BE2C (cell line): ENCODE results near the gene RCBTB2.

ENCODE experiments used
- DNase-seq: peaks from one replicate; pipeline ENCODE4 v3.0.0-alpha.2; 2020
- H3K27me3 ChIP-seq: fragments of 250-450 bp; sonication (Bioruptor Pico); 2 replicates; pipeline ENCODE4 v1.5.1; 2020; ENCODE audit warnings: mild to moderate bottlenecking
- H3K36me3 ChIP-seq: fragments of 250-450 bp; sonication (Bioruptor Pico); 2 replicates; pipeline ENCODE4 v1.5.1; 2020; ENCODE audit warnings: mild to moderate bottlenecking
- H3K4me1 ChIP-seq: fragments of 250-450 bp; sonication (Bioruptor Pico); 2 replicates; pipeline ENCODE4 v1.5.1; 2020
- H3K4me3 ChIP-seq: 2 replicates; pipeline ENCODE4 v1.5.1; 2011; ENCODE audit warnings: low read depth, low read length
- H3K9me3 ChIP-seq: fragments of 250-450 bp; sonication (Bioruptor Pico); 2 replicates; pipeline ENCODE4 v1.5.1; 2020
- TF ChIP-seq, protein P1 (sequence below): IDR thresholded peaks from 2 replicates; pipeline ENCODE4 v1.5.1; 2012; ENCODE audit warnings: mild to moderate bottlenecking, low read depth, low read length

Gene RCBTB2

DNA sequence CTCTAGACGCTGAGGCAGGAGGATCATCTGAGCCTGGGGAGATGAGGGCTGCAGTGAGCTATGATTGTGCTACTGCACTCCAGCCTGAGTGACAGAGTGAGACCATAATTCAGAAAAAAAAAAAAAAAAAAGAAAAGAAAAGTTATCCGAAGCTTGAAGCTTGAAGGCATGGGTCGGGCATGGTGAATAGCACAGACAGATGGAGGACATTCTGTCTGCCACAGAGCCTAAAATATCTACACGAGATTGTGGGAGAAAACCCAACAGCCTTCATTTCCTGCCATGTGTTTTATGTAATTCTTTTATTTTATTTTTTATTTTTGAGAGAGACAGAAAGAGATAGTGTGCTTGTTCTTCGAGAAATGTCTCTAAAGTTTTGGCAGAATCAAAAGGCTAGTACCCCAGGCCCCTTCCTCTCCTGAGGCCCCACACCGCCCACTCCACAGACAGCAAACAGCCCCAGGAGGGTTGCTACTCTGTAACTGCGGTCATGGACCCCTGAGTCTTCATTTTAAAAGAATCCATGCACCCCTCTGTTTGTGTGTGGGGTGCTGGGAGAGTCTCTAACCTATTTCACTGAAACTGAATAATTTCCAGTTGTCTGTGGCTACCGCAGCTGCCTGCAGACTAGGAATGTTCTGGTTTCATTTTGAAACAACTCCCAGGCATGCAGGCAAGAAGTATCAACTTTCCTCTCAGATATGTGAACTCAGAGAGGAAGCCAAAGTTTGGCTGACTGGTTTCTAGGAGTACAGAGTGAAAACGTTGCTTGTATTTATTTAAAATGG is 38.4 kb upstream of the RCBTB2 start:
- H3K27me3 ChIP-seq, result no peaks in the 10 kb centered on the region
- no peaks in the 10 kb centered on the region for H3K4me1 ChIP-seq
- no peak overlapping the region for H3K4me3 ChIP-seq
- TF ChIP-seq, protein P1, sequence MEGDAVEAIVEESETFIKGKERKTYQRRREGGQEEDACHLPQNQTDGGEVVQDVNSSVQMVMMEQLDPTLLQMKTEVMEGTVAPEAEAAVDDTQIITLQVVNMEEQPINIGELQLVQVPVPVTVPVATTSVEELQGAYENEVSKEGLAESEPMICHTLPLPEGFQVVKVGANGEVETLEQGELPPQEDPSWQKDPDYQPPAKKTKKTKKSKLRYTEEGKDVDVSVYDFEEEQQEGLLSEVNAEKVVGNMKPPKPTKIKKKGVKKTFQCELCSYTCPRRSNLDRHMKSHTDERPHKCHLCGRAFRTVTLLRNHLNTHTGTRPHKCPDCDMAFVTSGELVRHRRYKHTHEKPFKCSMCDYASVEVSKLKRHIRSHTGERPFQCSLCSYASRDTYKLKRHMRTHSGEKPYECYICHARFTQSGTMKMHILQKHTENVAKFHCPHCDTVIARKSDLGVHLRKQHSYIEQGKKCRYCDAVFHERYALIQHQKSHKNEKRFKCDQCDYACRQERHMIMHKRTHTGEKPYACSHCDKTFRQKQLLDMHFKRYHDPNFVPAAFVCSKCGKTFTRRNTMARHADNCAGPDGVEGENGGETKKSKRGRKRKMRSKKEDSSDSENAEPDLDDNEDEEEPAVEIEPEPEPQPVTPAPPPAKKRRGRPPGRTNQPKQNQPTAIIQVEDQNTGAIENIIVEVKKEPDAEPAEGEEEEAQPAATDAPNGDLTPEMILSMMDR, result no peak
- H3K36me3 ChIP-seq, result no peaks in the 10 kb centered on the region
- no peak for DNase-seq
- H3K9me3 ChIP-seq, result no peaks in the 10 kb centered on the region

DNA sequence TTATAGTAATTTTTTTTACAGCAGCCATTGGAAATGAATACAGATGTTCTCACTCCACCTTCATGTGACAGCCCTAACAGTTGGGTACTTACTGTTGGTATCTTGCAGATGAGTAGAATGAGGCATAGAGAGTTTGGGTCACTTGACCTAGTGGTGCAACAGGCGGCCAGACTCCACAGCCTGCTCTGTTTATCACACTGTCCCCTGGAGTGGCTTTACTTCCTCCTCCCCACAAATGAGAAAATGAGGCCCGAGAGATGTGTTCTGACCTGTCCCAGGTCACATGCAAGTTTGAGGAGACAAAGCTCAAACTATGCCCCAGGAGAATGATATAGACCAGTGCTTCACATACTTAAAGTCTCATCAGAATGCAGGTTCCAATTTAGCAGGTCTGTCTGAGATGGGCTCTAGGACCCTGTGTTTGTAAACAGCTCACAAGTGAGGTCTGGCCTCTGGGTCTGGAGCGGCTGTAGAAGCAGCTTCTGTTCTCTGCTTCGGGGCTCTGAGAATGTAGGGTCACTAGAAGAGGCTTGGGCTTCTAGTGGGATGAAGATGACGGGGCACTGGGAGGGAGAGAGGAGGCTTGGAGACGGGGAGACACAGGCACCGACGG is 37.4 kb upstream of the RCBTB2 start:
- DNase-seq, result no peak
- TF ChIP-seq, protein P1, result no peak
- Histone ChIP-seq H3K36me3 (no peaks in the 10 kb centered on the region), H3K4me1 (no peaks in the 10 kb centered on the region), H3K27me3 (no peaks in the 10 kb centered on the region), H3K9me3 (no peaks in the 10 kb centered on the region), H3K4me3 (no peak overlapping the region)

DNA sequence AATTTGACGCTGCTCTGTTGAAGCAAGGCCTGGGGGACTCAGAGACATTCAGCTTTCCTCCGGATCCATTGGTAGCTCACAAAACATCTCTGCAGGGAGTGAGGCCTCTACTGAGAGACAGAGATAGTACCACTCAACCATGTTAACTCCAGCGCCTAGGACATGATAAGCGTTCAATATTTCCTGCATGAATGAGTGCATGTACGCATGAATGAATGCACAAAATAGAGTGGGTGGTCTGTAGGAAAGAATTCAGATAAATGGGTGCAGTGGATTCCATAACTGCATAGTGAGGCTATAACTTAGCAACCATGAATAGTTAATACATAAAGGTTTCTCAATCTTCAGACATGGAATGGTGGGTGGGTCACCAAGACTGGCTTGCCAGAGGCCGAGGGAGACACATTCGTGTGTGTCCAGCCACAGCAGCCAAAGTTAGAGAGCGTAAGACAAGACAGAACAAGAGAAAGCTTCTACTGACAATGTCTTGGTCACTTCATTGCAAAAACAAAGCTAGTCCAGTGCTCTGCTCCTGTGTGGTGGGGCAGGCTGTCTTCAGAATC is 36.3 kb upstream of the RCBTB2 start:
- H3K27me3 ChIP-seq, result no peaks in the 10 kb centered on the region
- no peak for DNase-seq
- no peaks in the 10 kb centered on the region for H3K36me3 ChIP-seq
- TF ChIP-seq, protein P1, result no peak
- no peaks in the 10 kb centered on the region for H3K9me3 ChIP-seq
- H3K4me3 ChIP-seq, result no peak overlapping the region
- H3K4me1 ChIP-seq, result peaks cover 3% of the 10 kb centered on the region; the same call in 1 of the 2 replicates

DNA sequence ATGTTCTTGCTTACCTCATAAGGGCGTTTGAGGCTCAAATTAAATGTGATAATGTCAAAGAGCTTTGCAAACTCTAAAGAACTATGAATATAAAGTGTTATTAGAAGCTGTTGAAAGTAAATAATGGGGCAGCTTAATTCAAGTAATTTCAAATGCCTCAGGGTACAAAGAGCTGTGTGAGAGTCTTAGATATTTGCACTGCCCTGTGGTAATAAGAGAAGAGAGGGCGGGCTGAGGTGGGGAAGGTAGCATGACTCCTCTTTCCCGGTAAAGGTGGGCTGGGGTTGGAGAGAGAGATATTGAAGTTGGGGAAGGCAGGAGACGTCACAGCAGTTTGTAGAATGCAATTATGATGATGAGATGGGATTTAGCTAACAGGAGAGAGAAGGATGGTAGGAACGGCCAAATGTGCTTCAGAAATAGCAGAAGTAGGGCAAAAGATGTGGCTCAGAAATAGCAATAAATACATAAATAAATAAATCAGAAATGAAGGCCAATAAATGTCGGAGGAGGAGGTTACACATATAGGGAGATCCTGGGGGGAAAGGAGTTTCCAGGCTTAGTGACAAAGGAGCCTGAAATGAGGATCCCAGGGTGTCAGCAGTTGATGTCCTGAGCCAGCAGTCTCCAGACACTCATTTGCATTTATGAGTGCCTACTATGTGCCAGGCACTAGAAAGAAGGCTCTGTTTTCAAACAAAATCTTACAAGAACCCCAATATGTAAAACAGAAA is 35.7 kb upstream of the RCBTB2 start:
- H3K27me3 ChIP-seq, result no peaks in the 10 kb centered on the region
- no peak for DNase-seq
- H3K36me3 ChIP-seq, result no peaks in the 10 kb centered on the region
- no peaks in the 10 kb centered on the region for H3K9me3 ChIP-seq
- H3K4me3 ChIP-seq, result no peak overlapping the region
- H3K4me1 ChIP-seq, result peaks cover 10% of the 10 kb centered on the region
- TF ChIP-seq, protein P1, result no peak

DNA sequence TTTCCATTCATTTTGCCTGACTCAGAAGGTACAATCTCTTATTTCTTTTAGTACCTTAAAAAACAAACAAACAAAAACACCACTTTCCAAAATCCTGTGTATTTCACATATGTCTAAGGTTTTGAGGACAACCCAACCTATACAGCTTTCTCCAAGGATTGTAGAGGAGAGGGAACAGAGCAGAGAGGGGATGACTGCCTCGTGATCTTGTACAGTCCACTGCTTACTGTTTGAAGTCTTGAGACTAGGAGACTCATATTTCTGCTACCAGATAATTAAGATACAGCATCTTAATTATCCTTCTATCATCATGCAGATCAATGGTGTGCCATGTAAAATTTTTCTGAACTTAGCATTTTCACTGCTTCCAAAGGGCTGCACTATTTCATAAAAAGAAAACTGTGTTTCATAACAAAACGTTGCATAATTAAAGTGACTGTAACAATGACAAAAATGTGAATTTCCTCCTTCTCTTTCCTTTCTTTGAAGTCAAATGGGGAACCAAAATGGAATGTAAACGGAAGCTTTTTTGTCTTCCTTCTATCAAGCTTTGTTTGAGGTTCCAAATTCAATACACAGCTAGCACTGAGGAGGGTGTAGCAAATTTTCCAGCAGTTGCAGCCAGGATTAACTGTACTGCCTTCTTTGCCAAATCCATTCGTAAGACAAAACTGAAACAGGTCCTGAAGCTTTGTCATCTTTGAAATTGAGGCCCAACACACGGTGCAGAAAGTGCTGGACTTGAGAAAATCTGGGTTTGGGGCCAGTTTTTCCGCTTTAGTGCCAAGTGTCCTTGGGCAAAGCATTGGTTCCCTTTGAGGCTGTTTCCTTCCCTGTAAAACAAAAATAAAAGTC is 34.9 kb upstream of the RCBTB2 start:
- no peaks in the 10 kb centered on the region for H3K27me3 ChIP-seq
- H3K9me3 ChIP-seq, result no peaks in the 10 kb centered on the region
- no peak for DNase-seq
- TF ChIP-seq, protein P1, result no peak
- H3K4me3 ChIP-seq, result no peak overlapping the region
- H3K4me1 ChIP-seq, result peaks cover 12% of the 10 kb centered on the region
- no peaks in the 10 kb centered on the region for H3K36me3 ChIP-seq
